ENCODE measurements around the gene DLGAP1.
"Not testable (repeated sequence)": the region's sequence is repeated elsewhere in the genome, so short reads cannot be mapped to it uniquely, and the experiment has no call there.

DLGAP1 gene

GRCh38 chr18:3479978-3480509 lies 975.1 kb downstream of the DLGAP1 start:
- H3K4me3 ChIP-seq (replicated peaks in 1 of 2; ENCODE audit: low read depth in 2 of 2, low read length in 2 of 2), result no peak overlapping the region
- TF ChIP-seq, protein P1, sequence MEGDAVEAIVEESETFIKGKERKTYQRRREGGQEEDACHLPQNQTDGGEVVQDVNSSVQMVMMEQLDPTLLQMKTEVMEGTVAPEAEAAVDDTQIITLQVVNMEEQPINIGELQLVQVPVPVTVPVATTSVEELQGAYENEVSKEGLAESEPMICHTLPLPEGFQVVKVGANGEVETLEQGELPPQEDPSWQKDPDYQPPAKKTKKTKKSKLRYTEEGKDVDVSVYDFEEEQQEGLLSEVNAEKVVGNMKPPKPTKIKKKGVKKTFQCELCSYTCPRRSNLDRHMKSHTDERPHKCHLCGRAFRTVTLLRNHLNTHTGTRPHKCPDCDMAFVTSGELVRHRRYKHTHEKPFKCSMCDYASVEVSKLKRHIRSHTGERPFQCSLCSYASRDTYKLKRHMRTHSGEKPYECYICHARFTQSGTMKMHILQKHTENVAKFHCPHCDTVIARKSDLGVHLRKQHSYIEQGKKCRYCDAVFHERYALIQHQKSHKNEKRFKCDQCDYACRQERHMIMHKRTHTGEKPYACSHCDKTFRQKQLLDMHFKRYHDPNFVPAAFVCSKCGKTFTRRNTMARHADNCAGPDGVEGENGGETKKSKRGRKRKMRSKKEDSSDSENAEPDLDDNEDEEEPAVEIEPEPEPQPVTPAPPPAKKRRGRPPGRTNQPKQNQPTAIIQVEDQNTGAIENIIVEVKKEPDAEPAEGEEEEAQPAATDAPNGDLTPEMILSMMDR (IDR thresholded peaks at IDR 0.05; ENCODE audit: low read depth, low read length), result no peak
- no peak for DNase-seq (ENCODE audit: low read depth in 2 of 2)

DNA sequence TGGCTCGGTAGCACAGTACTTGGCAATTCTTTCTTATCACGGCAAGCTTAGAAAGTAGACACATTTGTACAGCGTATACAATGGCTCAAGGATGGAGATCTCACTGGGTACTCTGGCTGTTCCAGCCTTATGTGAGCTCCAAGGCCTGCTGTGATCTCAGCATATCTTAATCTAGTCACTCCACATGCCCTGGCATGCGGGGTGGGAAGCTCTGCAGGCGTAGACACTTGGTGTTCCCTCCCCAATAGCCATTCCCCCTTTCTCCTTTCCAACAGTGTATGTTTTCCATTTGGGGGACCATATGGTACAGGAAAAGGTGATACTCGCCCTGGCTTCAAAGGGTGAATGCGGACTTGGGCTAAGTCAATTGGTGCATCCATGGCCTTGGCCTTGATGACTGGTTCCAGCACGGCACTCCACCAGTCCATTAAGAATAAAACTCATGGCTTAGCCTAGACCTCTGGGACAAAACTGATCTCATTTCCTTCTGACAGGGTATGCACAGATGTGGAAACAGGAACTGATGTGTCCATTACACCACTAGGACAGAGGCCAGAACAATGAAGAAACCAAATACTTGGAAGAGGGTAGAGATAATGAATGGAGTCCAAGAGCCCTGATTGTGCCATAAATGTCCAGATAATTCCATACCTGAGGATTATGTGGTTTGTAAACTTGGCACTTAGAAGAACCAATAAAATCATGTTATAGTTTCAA lies 976.7 kb downstream of the DLGAP1 start:
- TF ChIP-seq, protein P1 (IDR thresholded peaks at IDR 0.05; ENCODE audit: low read depth, low read length), result no peak
- peak; percentile 86 to 88 for DNase-seq (ENCODE audit: low read depth in 2 of 2)
- H3K4me3 ChIP-seq (replicated peaks in 1 of 2; ENCODE audit: low read depth in 2 of 2, low read length in 2 of 2), result no peak overlapping the region

GRCh38 chr18:3472681-3473544 lies 982.2 kb downstream of the DLGAP1 start:
- no peak for DNase-seq (ENCODE audit: low read depth in 2 of 2)
- TF ChIP-seq, protein P1 (IDR thresholded peaks at IDR 0.05; ENCODE audit: low read depth, low read length), result no peak
- no peak overlapping the region for H3K4me3 ChIP-seq (replicated peaks in 1 of 2; ENCODE audit: low read depth in 2 of 2, low read length in 2 of 2)

- not testable (repeated sequence) for H3K4me3 ChIP-seq (replicated peaks in 1 of 2; ENCODE audit: low read depth in 2 of 2, low read length in 2 of 2); DNase-seq (ENCODE audit: low read depth in 2 of 2)
These were observed 983.0 kb downstream of the DLGAP1 start for GRCh38 chr18:3472121-3472520.

DNA sequence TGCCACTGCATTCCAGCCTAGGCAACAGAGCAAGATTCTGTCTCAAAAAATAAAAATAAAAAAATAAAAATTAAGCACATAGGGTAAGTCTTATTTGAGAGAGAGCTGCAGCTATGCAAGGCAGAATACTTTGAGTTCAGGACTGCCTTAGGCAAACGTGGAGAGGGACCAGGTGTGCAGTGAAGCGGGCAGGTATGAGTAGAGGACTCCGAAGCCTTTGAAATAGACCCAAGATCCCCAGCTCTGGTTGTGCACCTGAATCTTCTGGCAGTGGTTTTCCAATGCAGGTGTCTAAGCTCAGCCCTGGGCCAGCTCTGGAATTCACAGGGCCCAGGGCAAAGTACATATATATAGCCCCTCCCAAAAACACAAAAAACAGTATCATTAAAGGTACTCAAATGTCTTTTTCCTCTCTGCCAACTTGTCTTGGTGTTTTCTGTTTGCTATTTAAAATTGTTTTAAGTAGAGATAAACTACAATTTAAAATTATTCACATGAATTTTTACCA lies 983.9 kb downstream of the DLGAP1 start:
- TF ChIP-seq, protein P1 (IDR thresholded peaks at IDR 0.05; ENCODE audit: low read depth, low read length), result no peak
- no peak for DNase-seq (ENCODE audit: low read depth in 2 of 2)
- no peak overlapping the region for H3K4me3 ChIP-seq (replicated peaks in 1 of 2; ENCODE audit: low read depth in 2 of 2, low read length in 2 of 2)

DNA sequence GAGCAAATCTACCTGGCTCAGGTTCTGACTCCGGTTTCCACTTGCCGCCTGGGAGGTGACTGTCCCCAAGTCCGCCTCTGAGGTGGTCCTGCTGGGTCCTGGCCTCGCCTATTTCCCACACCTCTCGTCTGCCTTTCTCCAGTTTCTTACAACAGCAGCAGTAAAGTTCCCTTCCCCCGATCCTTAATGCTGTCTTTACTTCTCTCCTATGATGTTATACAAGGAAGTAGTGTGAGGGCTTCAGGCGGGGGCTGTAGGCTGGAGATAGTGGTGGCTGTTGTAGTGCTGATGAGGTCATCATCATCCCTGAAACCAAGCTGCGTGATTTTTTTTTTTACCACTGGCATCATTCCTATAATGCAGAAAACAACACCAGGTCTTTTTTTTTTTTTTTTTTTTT lies 986.3 kb downstream of the DLGAP1 start:
- TF ChIP-seq, protein P1 (IDR thresholded peaks at IDR 0.05; ENCODE audit: low read depth, low read length), result no peak
- no peak overlapping the region for H3K4me3 ChIP-seq (replicated peaks in 1 of 2; ENCODE audit: low read depth in 2 of 2, low read length in 2 of 2)
- DNase-seq (ENCODE audit: low read depth in 2 of 2), result peak in 1 of 2 donors; percentile 43
